Suppressor macrophage treated with lipopolysaccharide for 1 hour (primary cell): ENCODE data around the gene COBL.
A peak's percentile ranks its signal among the peaks of the same experiment; 100 is the strongest.

Source experiments
- DNase-seq, 3 donors: peaks; one replicate each; pipeline ENCODE4 v3.0.0-alpha.2; 2020 to 2022

The COBL gene

DNA sequence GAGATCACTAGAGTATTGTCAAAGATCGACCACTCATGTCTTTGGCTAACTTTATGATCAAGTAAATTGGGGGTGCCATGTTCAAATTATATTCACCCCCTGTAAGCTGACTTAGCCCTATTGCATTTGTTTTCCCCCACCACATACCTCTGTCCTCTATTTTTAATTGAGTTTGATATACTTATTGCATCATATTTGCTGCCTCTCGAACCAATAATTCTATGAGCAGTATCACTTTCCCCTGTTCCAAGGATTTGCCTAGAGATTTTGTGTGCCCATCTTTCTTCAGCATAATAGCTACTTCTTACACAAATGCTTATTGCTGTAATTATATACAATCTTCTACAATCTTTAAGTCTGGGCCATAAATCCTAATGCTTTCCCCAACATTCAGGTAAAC, 245.2 kb downstream of the COBL start:
- no peak for DNase-seq

DNA sequence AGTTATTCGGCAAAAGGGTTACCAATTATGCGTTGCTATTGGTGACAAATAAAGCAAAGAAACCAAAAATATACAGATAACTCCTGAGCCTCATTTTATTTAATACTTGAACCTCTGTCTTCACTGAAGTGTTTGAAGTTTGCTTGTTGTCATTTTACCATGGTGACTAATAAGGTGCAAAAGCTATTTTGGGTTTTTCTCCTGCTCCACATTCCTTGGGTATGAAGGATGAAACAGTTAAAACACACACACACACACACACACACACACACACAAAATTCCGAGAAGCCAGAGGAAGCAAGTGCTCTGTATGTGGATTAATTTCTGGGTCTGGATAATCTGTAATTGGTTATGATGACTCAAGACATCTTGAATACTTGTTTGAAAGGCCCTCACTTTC, 246.5 kb downstream of the COBL start:
- DNase-seq, result no peak

DNA sequence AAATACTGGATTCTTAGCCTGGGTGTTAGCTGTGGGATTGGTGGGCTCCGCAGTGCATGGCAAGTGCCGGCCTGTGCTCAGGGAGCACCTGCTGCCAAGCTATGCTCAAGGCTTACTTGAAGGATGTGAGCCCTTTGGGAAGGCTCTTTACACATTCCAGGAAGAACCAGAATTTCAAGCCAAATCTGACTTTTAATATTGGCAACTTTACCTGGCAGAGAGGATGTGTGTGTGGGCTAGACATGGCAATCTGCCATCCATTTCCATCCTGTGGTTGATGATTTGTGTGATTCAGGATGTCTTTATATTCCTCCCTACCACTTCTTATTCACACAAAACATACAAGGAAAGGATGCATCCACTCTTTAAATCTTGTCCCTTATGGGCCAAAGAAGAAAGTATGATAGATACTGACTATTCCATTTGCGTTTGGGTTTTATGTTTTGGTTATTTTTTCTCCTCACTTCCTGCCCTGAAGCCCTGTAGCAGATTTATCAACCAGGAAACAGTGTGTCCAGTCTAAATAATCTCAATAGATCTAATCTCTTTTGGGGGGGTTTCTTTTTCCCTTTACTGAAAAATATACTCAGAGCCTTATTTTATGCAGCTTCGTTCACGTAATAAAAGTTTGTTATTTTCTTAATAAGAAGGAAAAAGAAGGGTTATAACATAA, 247.1 kb downstream of the COBL start:
- no peak for DNase-seq

DNA sequence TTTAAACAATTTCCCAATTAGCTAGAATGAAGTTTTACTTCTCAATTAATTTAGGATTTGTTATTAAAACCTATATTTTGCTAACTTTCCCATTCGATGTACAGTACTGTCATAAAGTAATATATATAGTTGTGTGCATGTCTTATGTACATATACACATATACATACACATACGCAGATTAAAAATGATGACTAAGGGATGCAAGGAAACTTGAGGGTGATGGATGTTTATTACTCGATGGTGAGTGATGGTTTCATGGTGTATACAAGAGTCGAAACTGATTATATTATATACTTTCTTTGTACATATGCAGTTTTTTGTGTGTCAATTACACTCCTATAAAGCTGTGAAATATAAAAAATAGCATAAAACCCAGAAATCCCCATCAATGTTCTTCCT, 248.2 kb downstream of the COBL start:
- no peak for DNase-seq

DNA sequence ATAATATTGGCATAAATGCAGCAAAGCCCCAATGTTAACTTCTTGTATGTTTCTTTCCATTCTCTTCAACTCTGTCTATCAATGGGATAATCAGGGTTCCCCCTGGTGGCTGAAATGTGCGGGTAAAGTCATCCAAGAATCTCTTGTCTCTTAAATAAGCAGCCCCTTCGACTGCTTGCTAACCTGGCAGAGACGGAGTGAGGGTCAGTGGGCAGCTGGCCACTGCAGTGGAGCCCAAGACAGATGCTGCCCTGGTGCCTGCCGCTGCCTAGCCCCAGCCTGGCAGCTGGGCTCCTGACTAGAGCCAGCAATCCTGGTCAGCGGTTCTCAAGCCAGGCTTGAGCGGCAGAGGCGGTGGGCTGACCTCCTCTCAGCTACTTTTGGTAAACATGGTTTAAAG, 248.9 kb downstream of the COBL start:
- DNase-seq, result peak; percentile 52 to 69 (median 56)

DNA sequence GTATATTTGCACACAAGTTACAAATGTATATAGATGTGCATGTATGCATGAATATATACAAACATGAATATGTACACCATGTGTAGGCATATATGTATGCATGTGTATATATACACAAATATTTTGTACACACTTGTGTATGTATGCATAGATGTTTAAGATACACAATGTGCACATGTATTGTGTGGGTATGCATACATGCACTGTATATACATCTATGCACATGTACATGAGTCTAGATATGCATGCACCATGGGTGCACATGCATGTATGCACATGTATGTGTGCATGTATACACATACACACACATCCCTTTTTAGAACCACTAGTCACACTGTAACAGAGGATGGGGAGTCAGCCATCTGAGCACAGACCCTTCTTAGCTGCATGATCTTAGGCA, 249.4 kb downstream of the COBL start:
- no peak for DNase-seq

DNA sequence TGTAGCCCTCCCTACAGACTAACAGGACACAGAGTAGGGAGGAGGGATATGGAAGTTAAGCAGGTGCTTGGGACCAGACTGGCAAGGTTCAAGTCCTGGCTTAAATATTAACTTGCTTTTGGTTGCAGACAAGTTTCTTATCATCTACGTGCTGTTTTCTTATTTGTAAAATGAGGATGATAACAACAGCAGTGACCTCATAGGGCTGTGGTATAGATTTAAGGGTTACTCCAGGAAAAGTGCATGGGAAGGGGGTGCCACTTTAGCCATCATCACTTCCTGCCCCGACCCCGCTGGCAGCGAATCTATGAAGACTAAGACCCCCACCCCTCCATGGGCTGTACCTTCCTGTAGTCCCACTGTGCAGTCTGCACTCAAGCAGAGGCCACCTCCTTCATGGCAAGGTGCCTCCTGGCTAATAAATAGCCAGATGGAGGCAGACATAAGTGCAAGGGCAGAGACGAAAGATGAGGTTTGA, 250.2 kb downstream of the COBL start:
- no peak for DNase-seq

DNA sequence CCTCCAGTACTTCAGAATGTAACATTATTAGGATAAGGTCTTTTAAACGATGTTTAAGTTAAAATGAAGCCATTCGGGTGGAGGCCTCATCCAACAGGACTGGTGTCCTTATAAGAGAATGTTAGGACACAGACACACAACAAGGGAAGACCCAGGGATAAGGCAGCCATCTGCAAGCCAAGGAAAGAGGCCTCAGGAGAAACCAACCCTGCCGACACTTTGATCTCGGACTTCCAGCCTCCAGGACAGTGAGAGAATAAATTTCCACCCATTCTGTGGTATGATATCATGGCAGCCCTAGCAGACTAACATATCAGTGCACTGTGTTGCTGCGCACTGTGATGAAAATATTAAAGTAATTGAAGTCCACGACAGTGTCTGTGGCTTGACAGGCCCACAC, 250.8 kb downstream of the COBL start:
- DNase-seq, result no peak

DNA sequence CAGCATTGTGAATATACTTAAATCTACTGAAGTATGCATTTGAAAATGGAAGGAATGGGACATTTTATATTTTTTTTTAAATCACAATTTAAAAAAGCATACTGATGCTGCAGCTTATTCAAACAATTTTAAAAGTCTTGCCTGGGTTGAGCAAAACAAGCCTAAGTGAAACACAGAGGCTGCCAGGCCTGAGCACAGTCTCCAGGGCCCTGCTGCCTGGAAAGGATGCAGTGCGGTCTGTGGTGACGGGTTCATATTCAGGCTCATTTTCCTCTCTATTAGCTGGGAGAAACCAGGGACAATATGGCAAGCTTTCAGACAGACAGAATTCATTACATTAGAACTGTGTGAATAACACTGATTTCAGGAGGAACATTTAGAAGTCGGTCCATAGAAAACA, 251.9 kb downstream of the COBL start:
- no peak for DNase-seq

DNA sequence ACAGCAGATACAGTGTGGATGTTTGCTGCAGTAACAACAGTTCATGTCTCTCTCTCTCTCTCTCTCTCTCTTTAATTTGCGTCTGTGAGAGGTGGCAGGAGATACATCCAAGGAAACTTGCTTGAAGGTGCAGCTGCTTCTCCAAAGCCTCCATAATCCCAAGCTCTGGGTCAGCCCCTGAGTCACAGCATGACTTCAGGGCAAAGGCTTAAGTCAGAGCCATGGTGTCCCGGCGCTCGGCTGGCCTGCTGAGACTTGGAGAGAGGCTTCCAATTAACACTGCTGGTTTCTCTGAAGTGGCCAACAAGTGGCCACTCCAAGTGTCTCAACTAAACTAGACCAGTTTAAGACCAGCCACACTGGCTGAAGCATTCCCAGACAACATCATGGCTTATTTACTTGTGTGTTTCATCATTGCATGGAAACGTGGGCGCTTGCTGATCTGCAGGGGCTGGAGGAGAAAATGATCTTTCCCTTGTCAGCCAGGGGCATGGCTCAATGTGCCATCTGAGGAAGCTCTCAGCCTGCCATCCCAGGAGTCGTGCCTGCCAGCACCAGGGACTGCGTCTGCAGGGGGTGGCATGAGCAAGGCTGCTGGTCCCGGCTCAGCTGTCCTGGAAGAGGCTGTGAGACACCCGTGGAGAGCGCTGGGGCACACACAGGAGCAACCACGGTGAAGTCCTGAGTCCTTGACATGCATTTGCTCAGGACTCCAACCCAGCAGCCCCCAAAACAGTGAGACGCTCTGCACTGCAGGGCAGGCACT, 254.2 kb downstream of the COBL start:
- no peak for DNase-seq

DNA sequence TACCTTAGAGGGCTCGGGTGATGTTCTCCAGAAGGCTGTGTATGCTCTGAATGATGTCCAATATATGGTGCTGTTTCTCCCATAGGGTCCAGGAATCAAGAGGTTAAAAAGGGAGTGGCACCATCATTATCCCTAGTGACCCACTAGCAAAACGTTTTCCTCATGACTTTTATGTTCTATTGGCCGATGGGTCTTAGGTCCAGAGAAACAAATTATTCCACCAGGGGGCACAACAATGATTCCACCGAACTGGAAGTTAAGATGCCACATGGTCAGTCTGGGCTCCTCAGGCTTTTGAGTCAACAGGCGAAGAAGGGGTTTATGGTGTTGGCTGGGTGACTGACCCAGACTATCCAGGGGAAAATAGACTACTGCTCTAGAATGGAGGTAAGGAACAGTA, 256.1 kb downstream of the COBL start:
- DNase-seq, result peak; percentile 40 to 61 (median 43)

DNA sequence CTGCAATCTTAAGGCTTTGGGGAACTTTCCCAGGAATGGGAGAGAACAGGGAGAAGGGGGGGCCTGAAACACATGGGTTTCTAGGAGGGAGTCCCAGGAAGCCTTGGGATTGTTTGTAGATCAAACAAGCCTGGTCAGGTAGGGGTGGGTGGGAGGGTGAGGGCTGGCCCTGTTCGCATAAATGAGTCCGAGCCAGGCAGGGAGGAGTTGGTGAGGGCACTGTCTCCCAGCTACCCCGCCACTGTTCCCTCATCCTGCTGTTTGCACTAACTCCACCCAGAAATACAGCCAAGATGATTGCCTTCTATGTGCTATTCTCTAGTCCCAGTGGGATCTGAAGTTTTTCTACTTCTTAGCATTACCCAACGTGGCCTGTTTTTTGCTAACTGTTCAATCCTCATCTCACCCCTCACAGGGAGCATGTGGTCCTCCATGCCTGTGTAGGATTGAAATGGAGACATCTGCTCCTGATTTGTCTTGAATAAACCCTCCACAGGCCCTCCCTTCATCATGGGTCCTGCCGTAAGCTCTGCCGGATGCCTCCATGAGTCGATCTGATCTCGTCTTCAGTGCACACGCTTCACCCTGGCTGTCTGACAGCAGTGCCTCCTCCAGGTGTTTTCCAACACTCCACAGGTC, 257.0 kb downstream of the COBL start:
- DNase-seq, result no peak

DNA sequence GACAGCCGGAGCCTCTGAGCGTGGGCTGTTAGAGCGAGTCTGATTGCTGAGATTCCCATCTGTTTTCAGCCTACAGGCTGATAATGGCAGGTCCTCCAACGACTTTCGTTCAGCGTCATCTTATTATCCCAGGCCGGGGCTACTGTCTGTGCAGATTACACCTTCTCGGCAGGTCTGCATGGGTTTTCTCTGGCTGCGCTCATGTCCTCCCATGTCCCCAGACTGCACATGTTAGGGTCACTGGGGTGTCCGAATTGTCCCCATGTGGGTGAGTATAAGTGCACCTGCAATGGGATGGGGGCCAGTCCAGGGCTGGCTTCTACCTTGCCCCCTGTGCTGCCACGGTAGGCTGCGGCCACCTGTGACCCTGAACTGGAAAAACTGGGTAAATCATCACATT, 257.8 kb downstream of the COBL start:
- no peak for DNase-seq

DNA sequence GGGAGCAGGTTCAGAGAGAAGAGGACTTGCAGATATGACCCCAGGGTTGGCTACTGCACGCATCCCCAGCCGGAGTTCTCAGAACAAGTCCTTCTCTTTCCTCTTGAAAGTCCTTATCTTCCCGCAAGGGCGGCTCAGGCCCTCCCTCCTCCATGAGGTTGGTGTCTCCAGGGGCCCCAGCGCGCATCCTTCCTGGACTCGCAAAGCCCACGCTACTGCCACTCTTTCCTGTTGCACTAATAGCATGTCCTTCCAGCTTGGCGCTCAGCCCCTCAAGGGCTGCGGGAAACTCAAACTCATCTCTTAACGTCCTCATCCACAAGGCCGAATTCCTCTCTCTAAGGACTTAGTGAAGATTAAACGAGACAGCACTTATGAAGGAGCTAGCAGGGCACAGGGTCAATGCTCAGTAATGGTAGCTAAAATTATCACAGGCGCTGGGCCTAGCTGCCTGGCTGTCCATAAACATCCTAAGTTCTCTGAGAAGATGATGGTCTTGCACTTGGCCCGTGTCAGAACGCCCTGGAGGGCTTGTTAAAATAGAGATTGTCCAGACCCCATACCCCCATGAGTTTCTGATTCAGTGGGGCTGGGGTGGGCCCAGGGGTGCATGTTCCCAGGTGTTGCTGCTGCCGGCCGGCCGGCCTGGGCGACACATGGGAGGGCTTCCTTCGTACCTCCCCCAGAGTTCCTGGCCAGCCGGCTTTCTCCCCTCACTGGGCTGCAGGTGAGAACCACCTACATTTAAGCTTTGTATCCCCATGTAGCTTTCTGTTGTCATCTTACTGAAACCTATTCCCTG, 261.4 kb downstream of the COBL start:
- DNase-seq, result no peak

DNA sequence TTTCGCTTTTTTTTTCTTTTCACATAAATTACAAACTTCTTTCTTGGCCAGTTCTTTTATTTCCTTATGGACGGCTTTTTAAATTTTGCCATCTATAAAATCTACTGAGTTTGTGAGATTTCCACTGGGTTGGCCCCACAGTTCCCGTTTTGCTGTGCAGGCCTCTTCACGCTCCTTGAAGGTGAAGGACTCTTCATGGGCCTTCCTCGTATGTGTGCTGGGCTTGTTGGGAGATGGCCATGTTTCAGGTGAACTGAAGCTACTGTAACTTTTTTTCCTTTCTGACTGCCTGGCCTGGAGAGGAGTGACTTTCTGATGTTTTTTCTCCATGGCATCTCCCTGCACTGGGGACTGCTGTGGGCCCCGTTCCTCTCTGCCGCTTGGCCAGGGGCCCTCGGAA, 262.4 kb downstream of the COBL start:
- DNase-seq, result no peak

DNA sequence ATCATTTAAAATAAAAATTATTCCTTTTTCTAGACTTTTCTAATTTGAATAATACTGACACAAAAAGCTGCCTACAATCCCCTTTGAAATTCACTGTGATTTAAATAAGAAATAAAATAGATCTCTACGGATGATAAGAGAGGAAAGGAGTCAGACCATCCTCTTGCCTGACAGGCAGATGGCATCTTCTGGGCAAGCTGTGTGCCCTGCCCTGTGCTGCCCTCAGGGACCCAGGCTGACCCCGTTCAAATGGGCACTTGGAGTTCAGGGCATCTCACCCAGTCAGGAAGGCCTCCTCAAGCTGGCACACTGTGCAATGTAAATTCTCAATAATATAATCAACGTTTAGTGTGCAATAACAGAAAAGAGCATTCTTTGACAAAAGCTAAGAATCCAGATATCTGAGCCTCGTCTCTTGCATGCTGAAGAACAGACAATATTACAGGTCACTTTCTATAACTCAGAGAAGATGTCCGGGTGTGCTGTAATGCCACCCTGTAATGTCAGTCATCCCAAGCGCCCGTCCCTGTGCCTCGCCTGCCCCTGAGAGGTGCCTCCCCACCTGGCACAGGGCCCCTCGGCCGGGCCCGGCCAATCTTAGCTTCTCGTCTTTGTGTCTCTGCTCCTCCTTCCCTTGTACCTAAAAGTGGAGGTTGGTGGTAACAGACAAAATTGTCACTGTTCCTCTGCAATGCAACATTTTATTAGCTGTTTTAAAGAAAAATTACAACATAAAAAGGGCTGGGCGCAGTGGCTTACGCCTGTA, 263.3 kb downstream of the COBL start:
- no peak for DNase-seq

DNA sequence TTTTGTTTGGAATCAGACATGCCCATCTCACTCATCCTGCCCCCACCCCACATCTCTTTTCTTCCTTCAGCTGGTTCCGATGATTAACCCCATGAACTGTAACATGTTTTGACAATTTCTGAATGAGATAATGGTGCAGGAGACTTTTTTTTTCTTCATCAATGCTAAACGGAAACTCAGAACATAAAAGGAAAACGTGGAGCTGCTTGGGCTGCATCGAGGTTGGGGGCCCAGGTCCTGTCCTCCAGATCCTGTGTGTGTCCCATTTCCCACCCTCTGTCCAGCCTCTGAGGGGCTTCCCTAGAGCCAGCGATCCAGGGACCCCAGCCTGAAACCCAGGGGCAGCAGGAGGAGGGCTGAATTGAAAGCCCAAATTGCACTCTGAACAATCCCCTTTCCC, 270.1 kb downstream of the COBL start:
- no peak for DNase-seq

DNA sequence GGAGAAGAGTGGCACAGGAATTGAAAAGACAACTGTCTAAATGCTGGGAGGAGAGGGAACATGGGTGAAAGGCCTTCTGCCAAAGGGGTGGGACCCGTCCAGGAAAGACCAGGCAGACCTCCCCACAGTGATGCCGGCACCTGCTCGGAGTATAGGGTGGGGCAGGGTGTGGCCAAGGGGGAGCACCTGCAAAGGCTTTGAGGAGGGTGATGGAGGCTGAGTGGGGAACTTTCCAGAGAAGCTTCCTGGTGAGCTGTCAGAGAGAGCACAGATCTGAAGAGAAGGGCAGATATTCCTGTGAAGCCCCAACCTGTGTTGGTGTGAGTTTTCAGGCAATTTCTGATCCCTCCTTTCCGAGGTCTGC, 270.5 kb downstream of the COBL start:
- no peak for DNase-seq

DNA sequence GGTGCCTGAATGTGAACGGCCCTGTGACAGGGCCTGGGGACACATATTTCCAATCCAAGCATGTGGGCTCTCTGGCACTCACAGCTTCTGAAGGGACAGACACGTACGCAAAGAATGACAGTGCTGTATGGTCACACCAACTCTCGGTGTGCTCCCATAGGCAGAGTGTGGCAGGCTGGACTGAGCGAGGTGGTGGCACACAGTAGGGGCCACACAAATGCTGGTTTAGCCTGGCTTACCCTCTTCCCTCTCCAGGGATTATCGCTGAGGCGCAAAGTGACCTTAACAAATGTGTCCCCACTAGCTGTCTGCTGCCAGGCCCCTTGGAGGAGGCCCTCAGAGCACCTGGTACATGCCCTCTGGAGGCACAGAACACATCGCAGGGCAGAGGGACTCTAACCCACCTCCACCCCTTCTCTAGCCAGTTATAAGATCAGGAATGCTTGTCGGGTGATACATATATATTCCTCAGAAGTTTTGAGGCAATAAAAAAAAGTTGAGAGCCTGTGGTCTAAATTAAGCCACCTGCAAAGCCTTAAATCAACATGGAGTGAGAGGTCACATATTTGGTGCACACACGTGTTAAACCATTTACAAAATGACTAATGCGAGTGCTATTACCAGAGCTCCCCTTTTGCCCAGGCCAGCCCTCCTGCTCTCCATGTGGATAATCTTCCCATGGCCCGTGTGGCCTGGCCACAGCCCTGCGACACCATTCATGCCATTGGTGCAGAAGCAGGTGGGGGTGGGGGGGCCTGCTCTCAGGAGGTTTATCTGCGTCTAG, 271.1 kb downstream of the COBL start:
- no peak for DNase-seq

DNA sequence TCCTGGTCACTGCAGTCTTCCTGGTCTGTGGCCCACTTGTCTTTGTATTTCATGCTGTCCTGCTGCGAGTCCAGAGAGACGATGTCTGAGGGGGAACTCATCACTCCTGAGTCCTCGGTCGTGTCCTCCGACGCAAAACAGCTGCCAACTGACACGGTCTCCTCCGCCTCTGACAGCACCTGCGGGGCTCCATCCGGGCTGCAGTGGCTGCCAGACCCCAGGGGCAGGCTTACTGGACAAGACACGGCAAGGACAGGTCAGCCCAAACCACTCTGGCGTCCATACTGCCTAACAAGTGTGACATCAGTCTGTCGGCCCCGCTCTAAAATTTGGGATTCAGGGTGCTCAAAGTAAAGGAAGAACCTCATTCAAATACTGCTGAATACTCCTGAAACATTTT, 273.1 kb downstream of the COBL start:
- DNase-seq, result no peak

DNA sequence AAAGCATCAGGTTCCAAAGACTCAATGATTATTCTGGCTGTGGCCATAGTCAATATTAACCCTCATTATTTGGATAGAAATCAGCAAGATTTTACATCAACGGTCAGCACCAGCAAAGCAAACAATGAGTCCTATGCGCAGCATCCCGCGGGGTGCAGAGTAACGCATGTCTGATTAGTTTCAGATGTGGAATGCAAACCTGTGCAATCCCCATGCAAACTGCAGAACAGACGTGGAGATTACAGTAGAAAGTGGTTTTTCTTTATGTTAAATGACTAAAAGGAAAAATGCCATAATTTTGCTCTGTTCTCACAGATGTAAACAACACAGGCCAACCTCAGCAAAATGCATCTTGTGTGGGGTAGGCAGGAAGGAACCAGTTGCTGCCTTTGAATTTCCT, 275.8 kb downstream of the COBL start:
- peak in 1 of 3 donors; percentile 1 for DNase-seq

DNA sequence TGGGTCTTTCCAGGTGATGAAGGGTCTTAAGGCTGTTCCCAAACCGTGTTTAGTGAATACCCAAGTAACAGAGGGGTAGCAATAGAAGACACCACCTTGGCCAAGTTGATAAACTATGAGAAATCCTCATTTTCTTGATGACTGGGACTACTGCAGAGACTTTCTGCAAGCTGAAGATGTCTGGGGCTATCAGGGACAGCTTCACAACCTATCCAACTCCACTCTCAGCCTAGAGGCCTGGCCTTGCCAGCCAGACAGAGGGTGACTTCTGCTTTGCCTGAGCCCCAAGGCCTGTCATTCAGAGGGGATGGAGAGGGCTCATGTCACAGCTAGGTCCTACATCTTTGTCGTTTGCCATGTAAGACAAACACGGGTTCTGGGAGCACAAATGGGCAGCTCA, 278.0 kb downstream of the COBL start:
- no peak for DNase-seq
